ENCODE measurements around the gene AK1.

- TF ChIP-seq E2F4 (CRISPR knock-in tag; IDR thresholded peaks at IDR 0.05; ENCODE audit: borderline replicate concordance, low read depth) (no peak), PREB (CRISPR knock-in tag; IDR thresholded peaks at IDR 0.05; ENCODE audit: borderline replicate concordance) (no peak), CTCF (IDR thresholded peaks at IDR 0.05) (no peak), MAX (CRISPR knock-in tag; IDR thresholded peaks at IDR 0.05) (no peak), ZNF232 (CRISPR knock-in tag; IDR thresholded peaks at IDR 0.05) (no peak), ZNF121 (CRISPR knock-in tag; IDR thresholded peaks at IDR 0.05) (no peak), USF2 (CRISPR knock-in tag; IDR thresholded peaks at IDR 0.05) (no peak), JUN (CRISPR knock-in tag; IDR thresholded peaks at IDR 0.05) (no peak), ESRRA (CRISPR knock-in tag; IDR thresholded peaks at IDR 0.05; ENCODE audit: borderline replicate concordance) (no peak), NR3C1 (CRISPR knock-in tag; conservative IDR thresholded peaks at IDR 0.05; ENCODE audit: low read depth) (no peak), TEAD4 (CRISPR knock-in tag; IDR thresholded peaks at IDR 0.05) (no peak), NFYB (CRISPR knock-in tag; conservative IDR thresholded peaks at IDR 0.05; ENCODE audit: low read depth) (no peak), ZNF396 (CRISPR knock-in tag; IDR thresholded peaks at IDR 0.05; ENCODE audit: borderline replicate concordance) (no peak)
Observed at GRCh38 chr9:127854184-127854806, 23.2 kb downstream of the AK1 start, which contains the start of gene ENG.
